ENCODE data around the gene NBEAL2.

GRCh38 chr3:47011371-47011770 lies 31.9 kb downstream of the NBEAL2 start:
- TF ChIP-seq CTCF (IDR thresholded peaks at IDR 0.05; ENCODE audit: insufficient read depth, low read depth, low read length), result no peak
- TF ChIP-seq EZH2 (IDR thresholded peaks at IDR 0.05; ENCODE audit: insufficient read depth, low read length), result no peak

Data from astrocyte (in vitro differentiated cells and primary cell).